Cortex of kidney (tissue), 1 donor: Measurements from ENCODE around the gene ERGIC1.

ENCODE experiments used
- DNase-seq: peaks from one replicate; lab custom pipeline; 2025; lab: John Stamatoyannopoulos, UW

Gene ERGIC1

GRCh38 chr5:172866378-172866777, 32.3 kb downstream of the ERGIC1 start:
- DNase-seq: no peak

- DNase-seq: no peak
Observed at GRCh38 chr5:172866802-172867748, 33.0 kb downstream of the ERGIC1 start.

- DNase-seq: no peak
Observed at GRCh38 chr5:172867761-172868435, 33.8 kb downstream of the ERGIC1 start.

- no peak for DNase-seq
Observed at GRCh38 chr5:172868436-172868923, 34.4 kb downstream of the ERGIC1 start.

- DNase-seq: no peak
Observed at GRCh38 chr5:172868924-172869591, 35.0 kb downstream of the ERGIC1 start.

GRCh38 chr5:172869691-172870090, 35.6 kb downstream of the ERGIC1 start:
- DNase-seq: no peak

GRCh38 chr5:172870291-172870714, 36.3 kb downstream of the ERGIC1 start:
- DNase-seq: no peak

- no peak for DNase-seq
Observed at GRCh38 chr5:172870715-172871461, 36.8 kb downstream of the ERGIC1 start.

GRCh38 chr5:172871536-172871935, 37.5 kb downstream of the ERGIC1 start:
- no peak for DNase-seq

- no peak for DNase-seq
Observed at GRCh38 chr5:172871982-172872381, 37.9 kb downstream of the ERGIC1 start.

- no peak for DNase-seq
Observed at GRCh38 chr5:172872997-172873491, 39.0 kb downstream of the ERGIC1 start.

- DNase-seq: no peak
Observed at GRCh38 chr5:172873513-172873912, 39.5 kb downstream of the ERGIC1 start.

- no peak for DNase-seq
Observed at GRCh38 chr5:172874647-172875504, 40.8 kb downstream of the ERGIC1 start.

GRCh38 chr5:172875505-172876279, 41.6 kb downstream of the ERGIC1 start:
- no peak for DNase-seq

- DNase-seq: no peak
Observed at GRCh38 chr5:172876578-172876977, 42.5 kb downstream of the ERGIC1 start.

GRCh38 chr5:172877466-172878260, 43.6 kb downstream of the ERGIC1 start:
- DNase-seq: no peak

GRCh38 chr5:172878585-172878932, 44.5 kb downstream of the ERGIC1 start:
- DNase-seq: no peak

GRCh38 chr5:172878933-172879752, 45.1 kb downstream of the ERGIC1 start:
- DNase-seq: no peak
